Epithelial cell of esophagus (primary cell): ENCODE results near the gene AHRR.

Experiments used
- DNase-seq: peaks from one replicate; pipeline ENCODE4 v3.0.0; 2010; ENCODE audit warnings: low read depth
- H3K4me3 ChIP-seq: 2 replicates; pipeline ENCODE4 v1.5.1; 2011; ENCODE audit warnings: mild to moderate bottlenecking, low read length, control low read depth
- CTCF ChIP-seq: IDR thresholded peaks from 2 replicates; pipeline ENCODE4 v1.5.1; 2011; ENCODE audit warnings: low read depth, mild to moderate bottlenecking, low read length, control low read depth, inconsistent platforms; ENCODE audit not compliant: insufficient read depth; ENCODE audit errors: missing control alignments

Gene AHRR

GRCh38 chr5:402615-403359 lies 81.3 kb downstream of the AHRR start:
- peak; percentile 21 for DNase-seq
- H3K4me3 ChIP-seq, result no peak overlapping the region
- no peak for TF ChIP-seq CTCF

GRCh38 chr5:403995-404394 lies 82.5 kb downstream of the AHRR start:
- no peak overlapping the region for H3K4me3 ChIP-seq
- no peak for TF ChIP-seq CTCF
- DNase-seq, result no peak

GRCh38 chr5:404666-405241 lies 83.2 kb downstream of the AHRR start:
- no peak for DNase-seq
- TF ChIP-seq CTCF, result no peak
- H3K4me3 ChIP-seq, result no peak overlapping the region

GRCh38 chr5:405421-405820 lies 83.9 kb downstream of the AHRR start:
- H3K4me3 ChIP-seq, result no peak overlapping the region
- TF ChIP-seq CTCF, result no peak
- DNase-seq, result no peak

GRCh38 chr5:406041-406440 lies 84.5 kb downstream of the AHRR start:
- no peak for TF ChIP-seq CTCF
- DNase-seq, result no peak
- no peak overlapping the region for H3K4me3 ChIP-seq

- DNase-seq, result peak; percentile 53
- TF ChIP-seq CTCF, result no peak
- no peak overlapping the region for H3K4me3 ChIP-seq
Observed at GRCh38 chr5:407051-407450, 85.5 kb downstream of the AHRR start.
